VCaP (cell line): ENCODE results near the gene GPR3.

ENCODE experiments used
- H3K27ac ChIP-seq: fragments of 450-650 bp; 2 replicates; pipeline ENCODE4 v1.5.1; 2017
- CTCF ChIP-seq: fragments of 450-650 bp; conservative IDR thresholded peaks from 2 replicates; pipeline ENCODE4 v1.5.1; 2017; ENCODE audit warnings: mild to moderate bottlenecking, moderate library complexity

GPR3 gene

GRCh38 chr1:27416387-27417111, 24.1 kb downstream of the GPR3 start:
- no peak overlapping the region for H3K27ac ChIP-seq
- peak; percentile 80 for TF ChIP-seq CTCF

GRCh38 chr1:27417713-27418112, 25.3 kb downstream of the GPR3 start:
- TF ChIP-seq CTCF = no peak
- H3K27ac ChIP-seq = no peak overlapping the region

GRCh38 chr1:27418326-27419185, 26.1 kb downstream of the GPR3 start:
- TF ChIP-seq CTCF = no peak
- H3K27ac ChIP-seq = no peak overlapping the region

GRCh38 chr1:27423709-27424108, 31.3 kb downstream of the GPR3 start:
- TF ChIP-seq CTCF = no peak
- H3K27ac ChIP-seq = no peak overlapping the region

GRCh38 chr1:27427329-27427728, 34.9 kb downstream of the GPR3 start:
- H3K27ac ChIP-seq = no peak overlapping the region
- TF ChIP-seq CTCF = no peak

GRCh38 chr1:27427816-27428315, 35.4 kb downstream of the GPR3 start:
- no peak overlapping the region for H3K27ac ChIP-seq

More at GRCh38 chr1:27427816-27428315, 35.4 kb downstream of the GPR3 start:
- no peak for TF ChIP-seq CTCF
